Caco-2 (cell line): Measurements from ENCODE around the gene DLST. TPM values are rescaled to one million over a fixed set of nuclear protein-coding genes. Genes with fewer than 3 reads are reported as not detected.

ENCODE experiments used
- BruUV-seq: library from RNA; stranded (reverse); fragments of 400-500 nt; replicated peaks from 2 replicates; lab custom pipeline; 2021; lab: Mats Ljungman, UMichigan
- CTCF ChIA-PET: fragments of 300-600 bp; sonication (Branson Sonifier 250); formaldehyde crosslinking; loops from one replicate; lab custom pipeline; 2022; ENCODE audit warnings: antibody characterized with exemption; lab: Charles Lee
- POLR2A ChIA-PET: fragments of 300-600 bp; sonication (Branson Sonifier 250); formaldehyde crosslinking; loops from one replicate; lab custom pipeline; 2022; ENCODE audit warnings: antibody characterized with exemption; lab: Charles Lee
- DNase-seq, 2 experiments: peaks; one replicate each; pipeline versions ENCODE4 v3.0.0 to v3.0.0-alpha.2; 2020 to 2022
- H3K27me3 ChIP-seq: replicated peaks from 2 replicates; pipeline ENCODE4 v1.6.0; 2011; ENCODE audit warnings: low read length; ENCODE audit not compliant: control insufficient read depth, insufficient read depth
- H3K36me3 ChIP-seq: 2 replicates; pipeline ENCODE4 v1.5.1; 2011; ENCODE audit warnings: low read length; ENCODE audit not compliant: control insufficient read depth, insufficient read depth
- H3K4me1 ChIP-seq: fragments of 250-450 bp; sonication (Bioruptor Pico); 2 replicates; pipeline ENCODE4 v1.5.1; 2020; ENCODE audit warnings: mild to moderate bottlenecking
- H3K4me3 ChIP-seq: 2 replicates; pipeline ENCODE4 v1.5.1; 2011; ENCODE audit warnings: low read depth, mild to moderate bottlenecking, control low read depth, low read length
- H3K9me3 ChIP-seq: fragments of 250-450 bp; sonication (Bioruptor Pico); 2 replicates; pipeline ENCODE4 v1.5.1; 2020; ENCODE audit warnings: mild to moderate bottlenecking, moderate library complexity
- H3K27ac Mint-ChIP-seq: one replicate; pipeline ENCODE4 v1.8.0; 2022; ENCODE audit warnings: mixed read lengths; ENCODE audit not compliant: unreplicated experiment
- H3K27me3 Mint-ChIP-seq: one replicate; pipeline ENCODE4 v1.8.0; 2022; ENCODE audit warnings: mixed read lengths; ENCODE audit not compliant: insufficient read depth, unreplicated experiment
- H3K36me3 Mint-ChIP-seq: one replicate; pipeline ENCODE4 v1.8.0; 2022; ENCODE audit warnings: mild to moderate bottlenecking, mixed read lengths; ENCODE audit not compliant: insufficient read depth, unreplicated experiment
- H3K4me1 Mint-ChIP-seq: one replicate; pipeline ENCODE4 v1.8.0; 2022; ENCODE audit warnings: low read depth, mixed read lengths; ENCODE audit not compliant: unreplicated experiment
- H3K4me3 Mint-ChIP-seq: one replicate; pipeline ENCODE4 v1.8.0; 2022; ENCODE audit warnings: mild to moderate bottlenecking, moderate library complexity, mixed read lengths; ENCODE audit not compliant: unreplicated experiment
- H3K9me3 Mint-ChIP-seq: one replicate; pipeline ENCODE4 v1.8.0; 2022; ENCODE audit warnings: mixed read lengths; ENCODE audit not compliant: unreplicated experiment
- intact Hi-C: fragments of 100-400 bp; cut with micrococcal nuclease; formaldehyde crosslinking; loops from one replicate; pipeline ENCODE4 v1.10.0; 2022; ENCODE audit not compliant: unreplicated experiment
- total RNA-seq: library from RNA; stranded (reverse); gene quantifications from 2 replicates; pipeline ENCODE4 v1.2.3, GENCODE V29; 2022
- TF ChIP-seq, protein P1 (sequence below), 2 experiments: fragments of 200-600 bp in 1 of 2; IDR thresholded peaks; 1 replicate in 1 of 2; 2 replicates in 1 of 2; pipeline versions ENCODE4 v1.5.1 to v1.8.0; 2011 to 2022; ENCODE audit warnings: antibody characterized with exemption in 1 of 2, control low read depth in 1 of 2, inconsistent platforms in 1 of 2, low read depth in 1 of 2, low read length in 1 of 2, mild to moderate bottlenecking in 1 of 2, moderate library complexity in 1 of 2; ENCODE audit not compliant: insufficient read depth in 1 of 2, severe bottlenecking in 1 of 2, unreplicated experiment in 1 of 2

The DLST gene
- total RNA-seq, 1 experiment from 2014 or later: 88.1 TPM

DNA sequence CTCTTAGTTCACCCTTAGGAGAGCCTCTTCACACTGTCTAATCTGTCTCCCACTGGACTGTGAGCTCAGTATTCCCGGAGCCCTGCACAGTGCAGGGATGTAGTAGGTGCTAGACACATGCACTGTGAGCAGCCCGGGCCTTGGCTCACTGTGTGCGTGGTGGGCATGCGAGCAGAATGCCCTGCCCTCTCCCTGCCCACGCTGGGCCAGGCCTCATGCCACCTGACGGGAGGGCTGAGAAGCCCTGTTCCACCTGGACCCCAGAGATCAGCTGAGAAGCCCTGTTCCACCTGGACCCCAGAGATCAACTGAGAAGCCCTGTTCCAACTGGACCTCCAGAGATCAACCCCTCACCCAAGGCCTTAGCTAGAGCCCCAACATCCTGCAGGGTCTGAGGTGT lies 30.4 kb downstream of the DLST start:
- H3K4me3 Mint-ChIP-seq: no peak overlapping the region
- TF ChIP-seq, protein P1, sequence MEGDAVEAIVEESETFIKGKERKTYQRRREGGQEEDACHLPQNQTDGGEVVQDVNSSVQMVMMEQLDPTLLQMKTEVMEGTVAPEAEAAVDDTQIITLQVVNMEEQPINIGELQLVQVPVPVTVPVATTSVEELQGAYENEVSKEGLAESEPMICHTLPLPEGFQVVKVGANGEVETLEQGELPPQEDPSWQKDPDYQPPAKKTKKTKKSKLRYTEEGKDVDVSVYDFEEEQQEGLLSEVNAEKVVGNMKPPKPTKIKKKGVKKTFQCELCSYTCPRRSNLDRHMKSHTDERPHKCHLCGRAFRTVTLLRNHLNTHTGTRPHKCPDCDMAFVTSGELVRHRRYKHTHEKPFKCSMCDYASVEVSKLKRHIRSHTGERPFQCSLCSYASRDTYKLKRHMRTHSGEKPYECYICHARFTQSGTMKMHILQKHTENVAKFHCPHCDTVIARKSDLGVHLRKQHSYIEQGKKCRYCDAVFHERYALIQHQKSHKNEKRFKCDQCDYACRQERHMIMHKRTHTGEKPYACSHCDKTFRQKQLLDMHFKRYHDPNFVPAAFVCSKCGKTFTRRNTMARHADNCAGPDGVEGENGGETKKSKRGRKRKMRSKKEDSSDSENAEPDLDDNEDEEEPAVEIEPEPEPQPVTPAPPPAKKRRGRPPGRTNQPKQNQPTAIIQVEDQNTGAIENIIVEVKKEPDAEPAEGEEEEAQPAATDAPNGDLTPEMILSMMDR (IDR thresholded peaks at IDR 0.05; ENCODE audit: insufficient read depth in 1 of 2, low read depth in 1 of 2, low read length in 1 of 2, severe bottlenecking in 1 of 2, unreplicated experiment in 1 of 2): no peak
- H3K27ac Mint-ChIP-seq: no peak overlapping the region
- ChIA-PET CTCF (interaction anchor here (1.0 to 1.8 kb wide), 2 partner anchors 11 to 177 kb away, joined by 5 to 7 read pairs; partner anchors contain the start of gene RPS6KL1), POLR2A (no interaction called here)
- H3K27me3 Mint-ChIP-seq: no peaks in the 10 kb centered on the region
- BruUV-seq: no TSS peak
- no peaks in the 10 kb centered on the region for H3K4me1 Mint-ChIP-seq
- Histone ChIP-seq H3K4me3 (no peak overlapping the region), H3K9me3 (no peaks in the 10 kb centered on the region), H3K4me1 (no peaks in the 10 kb centered on the region), H3K27me3 (no peaks in the 10 kb centered on the region), H3K36me3 (no peaks in the 10 kb centered on the region)
- no peaks in the 10 kb centered on the region for H3K9me3 Mint-ChIP-seq
- intact Hi-C loops: no loop called here
- peaks cover 4% of the 10 kb centered on the region for H3K36me3 Mint-ChIP-seq
- DNase-seq: no peak

DNA sequence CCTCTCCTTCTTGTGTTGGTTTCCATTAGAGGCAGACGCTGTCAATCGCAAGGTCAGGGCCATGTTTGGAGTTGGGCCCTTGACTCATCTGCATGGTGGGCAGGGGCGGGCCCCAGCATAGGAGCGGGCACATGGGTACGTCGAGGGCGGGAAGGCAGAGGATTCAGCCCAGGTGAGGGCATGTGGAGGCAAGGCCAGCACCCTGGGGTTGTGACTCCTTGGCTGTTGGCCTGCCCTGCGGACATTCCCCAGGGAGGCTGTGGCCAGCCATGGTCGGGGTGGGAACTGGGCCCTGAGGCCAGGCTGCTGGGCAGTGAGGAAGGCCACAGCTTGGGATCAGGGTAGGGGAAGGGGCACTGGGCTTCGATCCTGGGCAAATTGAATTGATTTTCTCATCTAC lies 31.1 kb downstream of the DLST start:
- H3K36me3 ChIP-seq: no peaks in the 10 kb centered on the region
- TF ChIP-seq, protein P1 (IDR thresholded peaks at IDR 0.05; ENCODE audit: insufficient read depth in 1 of 2, low read depth in 1 of 2, low read length in 1 of 2, severe bottlenecking in 1 of 2, unreplicated experiment in 1 of 2): no peak
- H3K27me3 ChIP-seq: no peaks in the 10 kb centered on the region
- intact Hi-C loops: no loop called here
- no peak overlapping the region for H3K4me3 ChIP-seq
- CTCF ChIA-PET: interaction anchor here (1.8 kb wide), 1 partner anchor 176 kb away, joined by 7 read pairs; no protein-coding TSS in a partner anchor
- Mint-ChIP-seq H3K4me3 (no peak overlapping the region), H3K27ac (no peak overlapping the region), H3K27me3 (no peaks in the 10 kb centered on the region), H3K9me3 (no peaks in the 10 kb centered on the region), H3K4me1 (no peaks in the 10 kb centered on the region), H3K36me3 (peaks cover 4% of the 10 kb centered on the region)
- no peak for DNase-seq
- H3K4me1 ChIP-seq: no peaks in the 10 kb centered on the region
- BruUV-seq: no TSS peak
- no peaks in the 10 kb centered on the region for H3K9me3 ChIP-seq
- POLR2A ChIA-PET: no interaction called here

DNA sequence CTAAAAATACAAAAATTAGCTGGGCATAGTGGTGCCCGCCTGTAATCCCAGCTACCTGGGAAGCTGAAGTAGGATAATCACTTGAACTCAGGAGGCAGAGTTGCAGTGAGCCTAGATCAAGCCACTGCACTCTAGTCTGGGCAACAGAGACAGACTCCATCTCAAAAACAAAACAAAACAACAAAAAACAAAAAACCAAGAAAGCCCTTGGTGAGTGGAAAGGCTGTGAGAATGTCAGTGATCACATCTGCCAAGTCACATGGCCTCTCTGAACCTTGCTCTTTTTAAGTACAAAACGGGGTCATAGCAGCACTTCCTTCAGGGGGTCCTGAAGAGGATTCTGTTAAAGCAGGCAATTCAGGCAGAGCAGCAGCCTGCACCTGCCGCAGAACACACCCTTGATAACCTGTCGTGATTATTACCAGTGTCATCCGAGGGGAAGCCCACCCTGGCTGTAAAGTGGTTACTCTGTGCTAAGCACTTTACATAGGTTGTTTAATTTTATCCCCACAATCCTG lies 31.7 kb downstream of the DLST start:
- ChIA-PET CTCF (no interaction called here), POLR2A (no interaction called here)
- Histone ChIP-seq H3K27me3 (no peaks in the 10 kb centered on the region), H3K9me3 (no peaks in the 10 kb centered on the region), H3K4me3 (no peak overlapping the region), H3K36me3 (no peaks in the 10 kb centered on the region), H3K4me1 (no peaks in the 10 kb centered on the region)
- Mint-ChIP-seq H3K4me3 (no peak overlapping the region), H3K9me3 (no peaks in the 10 kb centered on the region), H3K27me3 (no peaks in the 10 kb centered on the region), H3K36me3 (peaks cover 4% of the 10 kb centered on the region), H3K4me1 (no peaks in the 10 kb centered on the region), H3K27ac (no peak overlapping the region)
- no TSS peak for BruUV-seq
- DNase-seq: no peak
- TF ChIP-seq, protein P1 (IDR thresholded peaks at IDR 0.05; ENCODE audit: insufficient read depth in 1 of 2, low read depth in 1 of 2, low read length in 1 of 2, severe bottlenecking in 1 of 2, unreplicated experiment in 1 of 2): no peak
- intact Hi-C loops: no loop called here
